ENCODE results near the gene PDZD8.

Gene PDZD8

GRCh38 chr10:117268907-117269306, 106.3 kb downstream of the PDZD8 start:
- no peaks in the 10 kb centered on the region for H3K4me1 Mint-ChIP-seq (ENCODE audit: low read depth)
- H3K36me3 Mint-ChIP-seq (ENCODE audit: low read depth), result no peaks in the 10 kb centered on the region
- no peak overlapping the region for H3K4me3 Mint-ChIP-seq
- H3K27me3 Mint-ChIP-seq, result no peaks in the 10 kb centered on the region
- H3K9me3 Mint-ChIP-seq, result no peaks in the 10 kb centered on the region
- H3K27ac Mint-ChIP-seq, result no peak overlapping the region

- H3K27me3 Mint-ChIP-seq, result no peaks in the 10 kb centered on the region
- H3K9me3 Mint-ChIP-seq, result no peaks in the 10 kb centered on the region
- H3K4me3 Mint-ChIP-seq, result no peak overlapping the region
- H3K36me3 Mint-ChIP-seq (ENCODE audit: low read depth), result no peaks in the 10 kb centered on the region
- no peaks in the 10 kb centered on the region for H3K4me1 Mint-ChIP-seq (ENCODE audit: low read depth)
- H3K27ac Mint-ChIP-seq, result no peak overlapping the region
Observed at GRCh38 chr10:117268258-117268657, 107.0 kb downstream of the PDZD8 start.

- H3K27me3 Mint-ChIP-seq, result no peaks in the 10 kb centered on the region
- H3K9me3 Mint-ChIP-seq, result no peaks in the 10 kb centered on the region
- no peaks in the 10 kb centered on the region for H3K4me1 Mint-ChIP-seq (ENCODE audit: low read depth)
- H3K27ac Mint-ChIP-seq, result no peak overlapping the region
- H3K4me3 Mint-ChIP-seq, result no peak overlapping the region
- H3K36me3 Mint-ChIP-seq (ENCODE audit: low read depth), result no peaks in the 10 kb centered on the region
Observed at GRCh38 chr10:117266812-117267211, 108.4 kb downstream of the PDZD8 start.

GRCh38 chr10:117266400-117266799, 108.8 kb downstream of the PDZD8 start:
- H3K27me3 Mint-ChIP-seq, result peaks cover 3% of the 10 kb centered on the region
- no peaks in the 10 kb centered on the region for H3K36me3 Mint-ChIP-seq (ENCODE audit: low read depth)
- H3K27ac Mint-ChIP-seq, result no peak overlapping the region
- no peaks in the 10 kb centered on the region for H3K9me3 Mint-ChIP-seq
- H3K4me1 Mint-ChIP-seq (ENCODE audit: low read depth), result no peaks in the 10 kb centered on the region
- H3K4me3 Mint-ChIP-seq, result no peak overlapping the region

- H3K27ac Mint-ChIP-seq, result no peak overlapping the region
Observed at GRCh38 chr10:117264782-117265181, 110.5 kb downstream of the PDZD8 start.

GRCh38 chr10:117262903-117263293, 112.3 kb downstream of the PDZD8 start:
- Mint-ChIP-seq H3K27me3 (peaks cover 31% of the 10 kb centered on the region), H3K4me3 (no peak overlapping the region), H3K36me3 (ENCODE audit: low read depth) (no peaks in the 10 kb centered on the region), H3K4me1 (ENCODE audit: low read depth) (peaks cover 11% of the 10 kb centered on the region), H3K27ac (no peak overlapping the region), H3K9me3 (no peaks in the 10 kb centered on the region)

More at GRCh38 chr10:117264782-117265181, 110.5 kb downstream of the PDZD8 start:
- Mint-ChIP-seq H3K27me3 (peaks cover 15% of the 10 kb centered on the region), H3K9me3 (no peaks in the 10 kb centered on the region), H3K4me1 (ENCODE audit: low read depth) (peaks cover 2% of the 10 kb centered on the region), H3K4me3 (no peak overlapping the region), H3K36me3 (ENCODE audit: low read depth) (no peaks in the 10 kb centered on the region)

- H3K27ac Mint-ChIP-seq, result no peak overlapping the region
- H3K4me1 Mint-ChIP-seq (ENCODE audit: low read depth), result peaks cover 11% of the 10 kb centered on the region
- H3K4me3 Mint-ChIP-seq, result no peak overlapping the region
- H3K9me3 Mint-ChIP-seq, result no peaks in the 10 kb centered on the region
- peaks cover 31% of the 10 kb centered on the region for H3K27me3 Mint-ChIP-seq
- no peaks in the 10 kb centered on the region for H3K36me3 Mint-ChIP-seq (ENCODE audit: low read depth)
Observed at GRCh38 chr10:117262291-117262902, 112.8 kb downstream of the PDZD8 start.

GRCh38 chr10:117261501-117261900, 113.7 kb downstream of the PDZD8 start:
- H3K36me3 Mint-ChIP-seq (ENCODE audit: low read depth), result no peaks in the 10 kb centered on the region
- H3K27me3 Mint-ChIP-seq, result peaks cover 31% of the 10 kb centered on the region
- H3K9me3 Mint-ChIP-seq, result no peaks in the 10 kb centered on the region
- H3K4me3 Mint-ChIP-seq, result no peak overlapping the region
- peaks cover 11% of the 10 kb centered on the region for H3K4me1 Mint-ChIP-seq (ENCODE audit: low read depth)
- no peak overlapping the region for H3K27ac Mint-ChIP-seq

GRCh38 chr10:117260084-117260483, 115.2 kb downstream of the PDZD8 start:
- H3K4me1 Mint-ChIP-seq (ENCODE audit: low read depth), result peaks cover 11% of the 10 kb centered on the region
- H3K27ac Mint-ChIP-seq, result no peak overlapping the region
- H3K4me3 Mint-ChIP-seq, result no peak overlapping the region
- no peaks in the 10 kb centered on the region for H3K9me3 Mint-ChIP-seq
- no peaks in the 10 kb centered on the region for H3K36me3 Mint-ChIP-seq (ENCODE audit: low read depth)
- peaks cover 31% of the 10 kb centered on the region for H3K27me3 Mint-ChIP-seq

- Mint-ChIP-seq H3K27ac (no peak overlapping the region), H3K4me3 (no peak overlapping the region), H3K27me3 (peaks cover 31% of the 10 kb centered on the region)
Observed at GRCh38 chr10:117259279-117259678, 116.0 kb downstream of the PDZD8 start.

GRCh38 chr10:117257721-117258120, 117.5 kb downstream of the PDZD8 start:
- Mint-ChIP-seq H3K27ac (no peak overlapping the region), H3K9me3 (no peaks in the 10 kb centered on the region), H3K4me3 (no peak overlapping the region), H3K4me1 (ENCODE audit: low read depth) (peaks cover 11% of the 10 kb centered on the region), H3K27me3 (peaks cover 31% of the 10 kb centered on the region), H3K36me3 (ENCODE audit: low read depth) (no peaks in the 10 kb centered on the region)

More at GRCh38 chr10:117259279-117259678, 116.0 kb downstream of the PDZD8 start:
- H3K4me1 Mint-ChIP-seq (ENCODE audit: low read depth), result peaks cover 11% of the 10 kb centered on the region
- H3K36me3 Mint-ChIP-seq (ENCODE audit: low read depth), result no peaks in the 10 kb centered on the region
- no peaks in the 10 kb centered on the region for H3K9me3 Mint-ChIP-seq

- Mint-ChIP-seq H3K9me3 (no peaks in the 10 kb centered on the region), H3K4me1 (ENCODE audit: low read depth) (peaks cover 11% of the 10 kb centered on the region), H3K27ac (no peak overlapping the region), H3K36me3 (ENCODE audit: low read depth) (no peaks in the 10 kb centered on the region), H3K4me3 (no peak overlapping the region), H3K27me3 (peaks cover 31% of the 10 kb centered on the region)
Observed at GRCh38 chr10:117256910-117257309, 118.3 kb downstream of the PDZD8 start.

- Mint-ChIP-seq H3K4me3 (no peak overlapping the region), H3K27ac (no peak overlapping the region), H3K27me3 (peaks cover 29% of the 10 kb centered on the region), H3K4me1 (ENCODE audit: low read depth) (peaks cover 11% of the 10 kb centered on the region), H3K36me3 (ENCODE audit: low read depth) (no peaks in the 10 kb centered on the region), H3K9me3 (no peaks in the 10 kb centered on the region)
Observed at GRCh38 chr10:117255835-117256460, 119.3 kb downstream of the PDZD8 start.

GRCh38 chr10:117254774-117255735, 120.2 kb downstream of the PDZD8 start:
- no peak overlapping the region for H3K27ac Mint-ChIP-seq
- no peaks in the 10 kb centered on the region for H3K36me3 Mint-ChIP-seq (ENCODE audit: low read depth)
- H3K9me3 Mint-ChIP-seq, result no peaks in the 10 kb centered on the region
- no peak overlapping the region for H3K4me3 Mint-ChIP-seq
- H3K27me3 Mint-ChIP-seq, result peaks cover 23% of the 10 kb centered on the region
- peaks cover 11% of the 10 kb centered on the region for H3K4me1 Mint-ChIP-seq (ENCODE audit: low read depth)

GRCh38 chr10:117254338-117254737, 120.9 kb downstream of the PDZD8 start:
- Mint-ChIP-seq H3K4me1 (ENCODE audit: low read depth) (peaks cover 6% of the 10 kb centered on the region), H3K4me3 (no peak overlapping the region), H3K36me3 (ENCODE audit: low read depth) (no peaks in the 10 kb centered on the region), H3K27ac (no peak overlapping the region), H3K27me3 (peaks cover 21% of the 10 kb centered on the region), H3K9me3 (no peaks in the 10 kb centered on the region)

Data from stimulated activated naive CD8-positive, alpha-beta T cell treated with anti-CD3 and anti-CD28 coated beads, Interleukin-15, Interleukin-2, amounts not matched to agents 100 ng/mL and 50 ng/mL, for 24 hours (primary cell).